ENCODE results near the gene AP4S1. TPM values are rescaled to one million over a fixed set of nuclear protein-coding genes. Genes with fewer than 3 reads are reported as not detected.
"Not testable (repeated sequence)": the region's sequence is repeated elsewhere in the genome, so short reads cannot be mapped to it uniquely, and the experiment has no call there.

Gene AP4S1
- total and polyA plus RNA-seq, 8 donors = 0.45 to 15.6 (median 5.0) TPM; not detected in 1

- 32 to 59% (median 40%) methylated on average over 5 of the region's 5 CpGs for WGBS, 5 donors
- Histone ChIP-seq H3K36me3 (peaks cover 0 to under 1% (median 0%) of the 10 kb centered on the region in 4 donors), H3K4me3 (no peak overlapping the region), H3K4me1 (peaks cover 17 to 23% (median 18%) of the 10 kb centered on the region in 4 donors), H3K9me3 (no peaks in the 10 kb centered on the region), H3K27ac (peak overlapping the region; percentile 64 to 88 (median 76)), H3K27me3 (no peaks in the 10 kb centered on the region)
- intact Hi-C loops (cut with DNase I; ENCODE audit: low total_unique reads) = no loop called here
- peak in 1 of 2 donors; percentile 66 for DNase-seq
- TF ChIP-seq EP300 (IDR thresholded peaks at IDR 0.05) = no peak
- TF ChIP-seq POLR2AphosphoS5 (IDR thresholded peaks at IDR 0.05) = peak in 2 of 3 donors; percentile 34 to 85
These were observed 65.7 kb downstream of the AP4S1 start for GRCh38 chr14:31090883-31091764.

DNA sequence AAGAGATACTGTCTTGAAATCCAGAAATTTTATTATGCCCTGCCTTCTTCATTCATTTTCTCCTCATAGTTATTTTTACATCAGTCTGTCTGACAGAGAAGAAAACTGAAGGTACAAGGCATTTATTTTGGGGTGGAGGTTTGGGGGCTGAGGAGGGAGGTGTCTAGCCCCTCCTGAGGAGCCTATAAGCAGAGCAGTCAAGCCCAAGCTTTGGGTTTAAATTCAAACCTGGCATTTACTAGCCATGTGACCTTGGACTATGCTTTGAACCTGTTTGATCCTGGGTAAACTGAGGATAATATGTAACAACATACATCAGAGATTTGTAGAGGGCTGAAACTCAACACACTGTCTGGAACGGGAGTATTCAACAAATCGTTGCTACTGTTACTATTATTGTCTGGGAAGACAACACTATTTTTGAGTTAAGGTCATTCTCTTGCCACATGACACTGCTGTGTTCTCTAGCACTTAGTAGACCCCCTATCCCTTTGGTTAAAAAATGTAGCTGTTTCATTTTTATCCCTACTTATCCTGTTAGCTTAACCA, 66.8 kb downstream of the AP4S1 start:
- no peak overlapping the region for H3K4me3 ChIP-seq
- H3K27me3 ChIP-seq = no peaks in the 10 kb centered on the region
- 87 to 93% (median 89%) methylated on average over 2 of the region's 2 CpGs for WGBS, 5 donors
- no peaks in the 10 kb centered on the region for H3K9me3 ChIP-seq
- DNase-seq = no peak
- H3K4me1 ChIP-seq = peaks cover 17 to 20% (median 18%) of the 10 kb centered on the region in 4 donors
- peak overlapping the region in 3 of 5 donors; percentile 38 to 82 (median 76) for H3K27ac ChIP-seq
- H3K36me3 ChIP-seq = peaks cover 0 to 10% (median 9%) of the 10 kb centered on the region in 4 donors
- TF ChIP-seq POLR2A (IDR thresholded peaks at IDR 0.05) = no peak
- no peak for TF ChIP-seq POLR2AphosphoS5 (IDR thresholded peaks at IDR 0.05)
- no peak for TF ChIP-seq EP300 (IDR thresholded peaks at IDR 0.05)
- TF ChIP-seq, protein P1, sequence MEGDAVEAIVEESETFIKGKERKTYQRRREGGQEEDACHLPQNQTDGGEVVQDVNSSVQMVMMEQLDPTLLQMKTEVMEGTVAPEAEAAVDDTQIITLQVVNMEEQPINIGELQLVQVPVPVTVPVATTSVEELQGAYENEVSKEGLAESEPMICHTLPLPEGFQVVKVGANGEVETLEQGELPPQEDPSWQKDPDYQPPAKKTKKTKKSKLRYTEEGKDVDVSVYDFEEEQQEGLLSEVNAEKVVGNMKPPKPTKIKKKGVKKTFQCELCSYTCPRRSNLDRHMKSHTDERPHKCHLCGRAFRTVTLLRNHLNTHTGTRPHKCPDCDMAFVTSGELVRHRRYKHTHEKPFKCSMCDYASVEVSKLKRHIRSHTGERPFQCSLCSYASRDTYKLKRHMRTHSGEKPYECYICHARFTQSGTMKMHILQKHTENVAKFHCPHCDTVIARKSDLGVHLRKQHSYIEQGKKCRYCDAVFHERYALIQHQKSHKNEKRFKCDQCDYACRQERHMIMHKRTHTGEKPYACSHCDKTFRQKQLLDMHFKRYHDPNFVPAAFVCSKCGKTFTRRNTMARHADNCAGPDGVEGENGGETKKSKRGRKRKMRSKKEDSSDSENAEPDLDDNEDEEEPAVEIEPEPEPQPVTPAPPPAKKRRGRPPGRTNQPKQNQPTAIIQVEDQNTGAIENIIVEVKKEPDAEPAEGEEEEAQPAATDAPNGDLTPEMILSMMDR (IDR thresholded peaks at IDR 0.05) = no peak
- intact Hi-C loops (cut with DNase I; ENCODE audit: low total_unique reads) = no loop called here

GRCh38 chr14:31093884-31094839, 68.7 kb downstream of the AP4S1 start:
- DNase-seq; H3K27me3 ChIP-seq; intact Hi-C loops (cut with DNase I; ENCODE audit: low total_unique reads); H3K9me3 ChIP-seq; H3K27ac ChIP-seq; H3K4me3 ChIP-seq: not testable (repeated sequence)
- H3K36me3 ChIP-seq = peaks cover 14 to 30% (median 29%) of the 10 kb centered on the region in 4 donors
- H3K4me1 ChIP-seq = peaks cover 17 to 20% (median 18%) of the 10 kb centered on the region in 4 donors
- 87 to 93% (median 91%) methylated on average over 10 of the region's 10 CpGs for WGBS, 5 donors

DNA sequence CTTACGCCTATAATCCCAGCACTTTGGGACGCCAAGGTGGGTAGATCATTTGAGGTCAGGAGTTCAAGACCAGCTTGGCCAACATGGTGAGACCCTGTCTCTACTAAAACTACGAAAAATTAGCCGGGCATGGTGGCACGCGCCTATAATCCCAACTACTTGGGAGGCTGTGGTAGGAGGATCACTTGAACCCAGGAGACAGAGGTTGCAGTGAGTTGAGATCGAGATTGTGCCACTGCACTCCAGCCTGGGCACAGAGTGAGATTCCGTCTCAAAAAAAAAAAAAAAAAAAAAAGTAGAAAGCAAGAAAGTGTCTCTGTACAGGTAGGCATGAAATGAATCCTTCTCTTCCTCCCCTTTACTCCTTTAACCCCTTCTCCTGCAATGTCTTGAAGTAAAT, 70.4 kb downstream of the AP4S1 start:
- 93 to 99% (median 97%) methylated on average over 7 to 8 of the region's 8 CpGs for WGBS, 5 donors
- DNase-seq; intact Hi-C loops (cut with DNase I; ENCODE audit: low total_unique reads); H3K27ac ChIP-seq; H3K9me3 ChIP-seq; H3K27me3 ChIP-seq; H3K4me3 ChIP-seq: not testable (repeated sequence)
- peaks cover 7 to 13% (median 9%) of the 10 kb centered on the region in 4 donors for H3K4me1 ChIP-seq
- peaks cover 25 to 46% (median 45%) of the 10 kb centered on the region in 4 donors for H3K36me3 ChIP-seq

GRCh38 chr14:31096255-31096654, 70.8 kb downstream of the AP4S1 start:
- Histone ChIP-seq H3K4me1 (peaks cover 3 to 8% (median 5%) of the 10 kb centered on the region in 4 donors), H3K4me3 (no peak overlapping the region), H3K36me3 (peaks cover 29 to 51% (median 50%) of the 10 kb centered on the region in 4 donors), H3K9me3 (no peaks in the 10 kb centered on the region), H3K27ac (no peak overlapping the region), H3K27me3 (no peaks in the 10 kb centered on the region)
- DNase-seq = no peak
- intact Hi-C loops (cut with DNase I; ENCODE audit: low total_unique reads) = no loop called here
- 92 to 98% (median 94%) methylated on average over 6 of the region's 6 CpGs for WGBS, 5 donors
- TF ChIP-seq EP300 (IDR thresholded peaks at IDR 0.05) (no peak), POLR2AphosphoS5 (IDR thresholded peaks at IDR 0.05) (no peak), POLR2A (IDR thresholded peaks at IDR 0.05) (no peak)
- TF ChIP-seq, protein P1 (IDR thresholded peaks at IDR 0.05) = no peak

Data from stomach (tissue), 9 donors.